Ovary (tissue), 3 donors: ENCODE data around the gene MYRIP.

Experiments
- POLR2A ChIP-seq: fragments of 450-650 bp; IDR thresholded peaks from one replicate; pipeline ENCODE4 v1.6.1; 2017; ENCODE audit warnings: antibody characterized with exemption, mild to moderate bottlenecking, moderate library complexity
- TF ChIP-seq, protein P1 (sequence below), 3 donors: fragments of 450-650 bp in 2 of 3; fragments of 200-600 bp in 1 of 3; IDR thresholded peaks; one replicate each; pipeline versions ENCODE4 v1.5.1 to v1.8.0; 2016 to 2022; ENCODE audit warnings: antibody characterized with exemption in 3 of 3, mild to moderate bottlenecking in 1 of 3
- donor health status: DM: no; HTN: no; CAD: no.

DNA sequence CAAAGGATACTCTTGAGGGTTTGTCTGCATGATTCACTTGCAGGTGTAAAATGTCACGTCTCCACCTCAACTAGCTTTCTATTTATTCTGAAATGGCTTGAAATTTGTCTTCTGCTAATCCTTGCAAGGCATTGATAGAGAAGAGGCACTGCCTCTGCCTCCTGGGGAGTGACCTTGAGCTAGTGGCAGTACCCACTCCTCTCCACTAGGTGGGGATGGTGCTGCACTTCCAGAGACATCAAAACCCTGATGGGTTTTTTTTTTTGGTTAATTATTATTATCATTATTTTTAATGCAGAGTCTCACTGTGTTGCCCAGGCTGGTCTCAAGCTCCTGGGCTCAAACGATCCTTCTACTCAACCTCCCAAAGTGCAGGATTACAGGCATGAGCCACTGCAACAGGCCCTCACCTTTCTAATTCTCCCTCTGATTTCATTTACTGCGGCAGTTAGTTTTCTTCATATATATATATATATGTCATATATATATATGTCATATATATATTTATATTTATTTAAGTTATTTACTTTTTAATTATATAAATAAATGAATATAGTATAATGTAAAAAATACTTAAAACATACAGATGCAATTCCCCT lies 382.5 kb downstream of the MYRIP start:
- TF ChIP-seq, protein P1, sequence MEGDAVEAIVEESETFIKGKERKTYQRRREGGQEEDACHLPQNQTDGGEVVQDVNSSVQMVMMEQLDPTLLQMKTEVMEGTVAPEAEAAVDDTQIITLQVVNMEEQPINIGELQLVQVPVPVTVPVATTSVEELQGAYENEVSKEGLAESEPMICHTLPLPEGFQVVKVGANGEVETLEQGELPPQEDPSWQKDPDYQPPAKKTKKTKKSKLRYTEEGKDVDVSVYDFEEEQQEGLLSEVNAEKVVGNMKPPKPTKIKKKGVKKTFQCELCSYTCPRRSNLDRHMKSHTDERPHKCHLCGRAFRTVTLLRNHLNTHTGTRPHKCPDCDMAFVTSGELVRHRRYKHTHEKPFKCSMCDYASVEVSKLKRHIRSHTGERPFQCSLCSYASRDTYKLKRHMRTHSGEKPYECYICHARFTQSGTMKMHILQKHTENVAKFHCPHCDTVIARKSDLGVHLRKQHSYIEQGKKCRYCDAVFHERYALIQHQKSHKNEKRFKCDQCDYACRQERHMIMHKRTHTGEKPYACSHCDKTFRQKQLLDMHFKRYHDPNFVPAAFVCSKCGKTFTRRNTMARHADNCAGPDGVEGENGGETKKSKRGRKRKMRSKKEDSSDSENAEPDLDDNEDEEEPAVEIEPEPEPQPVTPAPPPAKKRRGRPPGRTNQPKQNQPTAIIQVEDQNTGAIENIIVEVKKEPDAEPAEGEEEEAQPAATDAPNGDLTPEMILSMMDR (IDR thresholded peaks at IDR 0.05), result peak; percentile 56 to 78 (median 66)
- no peak for TF ChIP-seq POLR2A
